GM10266 (cell line): Measurements from ENCODE around the gene CAMP.

ENCODE experiments used
- DNase-seq: peaks from one replicate; pipeline ENCODE4 v3.0.0; 2012; ENCODE audit errors: extremely low spot score
- TF ChIP-seq, protein P1 (sequence below): IDR thresholded peaks from 2 replicates; pipeline ENCODE4 v1.5.1; 2012; ENCODE audit warnings: mild to moderate bottlenecking, low read depth; ENCODE audit not compliant: control insufficient read depth, insufficient read depth; ENCODE audit errors: missing control alignments

CAMP gene

DNA sequence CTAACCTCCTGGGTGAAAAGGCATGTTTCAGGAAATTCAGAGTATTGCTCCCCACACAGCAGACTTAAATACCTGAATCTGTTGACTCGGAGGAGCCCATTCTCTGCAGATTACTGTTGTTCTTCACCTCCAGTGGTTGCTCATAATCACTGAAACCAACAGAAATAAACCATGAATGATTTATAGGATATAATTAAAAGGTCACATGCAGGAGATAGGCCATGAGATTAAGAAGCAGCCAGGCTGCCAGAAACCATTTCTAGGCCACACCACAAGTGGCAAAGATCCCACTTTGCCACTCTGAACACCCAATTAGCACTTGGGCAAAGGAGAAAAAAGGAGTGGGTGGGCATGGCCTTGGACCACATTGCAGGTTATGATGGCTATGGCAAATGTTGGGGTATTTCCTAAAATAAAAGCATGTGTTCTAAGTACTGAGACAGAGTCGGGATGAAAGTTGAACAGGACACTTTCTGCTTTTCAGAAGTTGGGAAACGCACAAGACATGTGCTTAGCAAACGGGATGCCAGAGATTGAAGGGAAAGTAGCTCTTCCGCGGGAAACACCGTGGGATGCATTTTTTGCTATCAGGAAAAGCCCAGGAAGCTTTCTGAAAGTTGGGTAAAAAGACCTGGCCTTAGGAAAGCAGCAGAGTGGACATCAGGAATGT lies 36.5 kb upstream of the CAMP start:
- DNase-seq: no peak
- TF ChIP-seq, protein P1, sequence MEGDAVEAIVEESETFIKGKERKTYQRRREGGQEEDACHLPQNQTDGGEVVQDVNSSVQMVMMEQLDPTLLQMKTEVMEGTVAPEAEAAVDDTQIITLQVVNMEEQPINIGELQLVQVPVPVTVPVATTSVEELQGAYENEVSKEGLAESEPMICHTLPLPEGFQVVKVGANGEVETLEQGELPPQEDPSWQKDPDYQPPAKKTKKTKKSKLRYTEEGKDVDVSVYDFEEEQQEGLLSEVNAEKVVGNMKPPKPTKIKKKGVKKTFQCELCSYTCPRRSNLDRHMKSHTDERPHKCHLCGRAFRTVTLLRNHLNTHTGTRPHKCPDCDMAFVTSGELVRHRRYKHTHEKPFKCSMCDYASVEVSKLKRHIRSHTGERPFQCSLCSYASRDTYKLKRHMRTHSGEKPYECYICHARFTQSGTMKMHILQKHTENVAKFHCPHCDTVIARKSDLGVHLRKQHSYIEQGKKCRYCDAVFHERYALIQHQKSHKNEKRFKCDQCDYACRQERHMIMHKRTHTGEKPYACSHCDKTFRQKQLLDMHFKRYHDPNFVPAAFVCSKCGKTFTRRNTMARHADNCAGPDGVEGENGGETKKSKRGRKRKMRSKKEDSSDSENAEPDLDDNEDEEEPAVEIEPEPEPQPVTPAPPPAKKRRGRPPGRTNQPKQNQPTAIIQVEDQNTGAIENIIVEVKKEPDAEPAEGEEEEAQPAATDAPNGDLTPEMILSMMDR: no peak

- TF ChIP-seq, protein P1: no peak
- no peak for DNase-seq
These were observed 36.1 kb upstream of the CAMP start for GRCh38 chr3:48187301-48187578.

DNA sequence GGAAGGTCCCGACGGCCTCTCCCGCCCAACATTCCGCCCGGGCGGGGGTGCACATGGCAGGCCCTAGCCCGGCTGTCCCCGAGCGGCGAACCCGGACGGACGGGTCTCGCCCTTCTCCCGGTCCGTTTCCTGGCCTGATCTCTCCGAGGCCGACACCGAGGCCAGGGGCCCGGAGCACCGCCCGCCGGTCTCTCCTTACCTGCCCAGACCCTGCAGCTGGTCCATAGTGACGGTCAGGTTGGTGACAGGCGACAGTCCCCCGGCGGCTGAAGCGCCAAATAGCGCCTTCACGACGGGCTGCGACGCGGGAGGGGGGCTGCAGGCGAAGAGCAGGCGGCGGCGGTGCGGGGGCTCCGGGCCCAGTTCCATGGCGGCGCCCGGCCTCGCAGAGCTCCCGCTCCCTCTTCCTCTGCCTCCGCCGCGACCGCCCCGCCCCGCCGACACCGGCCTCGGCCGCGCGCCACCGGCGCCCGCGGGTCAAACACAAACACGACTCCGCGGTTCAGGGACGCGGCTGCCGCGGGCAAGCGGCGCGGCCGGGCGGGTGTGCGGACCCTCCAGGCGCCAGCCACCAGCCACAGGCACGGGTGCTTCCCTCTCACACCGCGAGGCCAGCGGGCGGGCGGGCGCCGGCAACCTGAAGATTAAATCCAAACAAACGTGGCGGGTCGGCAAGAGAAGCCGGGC lies 35.6 kb upstream of the CAMP start:
- TF ChIP-seq, protein P1: no peak
- peak; percentile 46 for DNase-seq

- peak; percentile 99 for DNase-seq
These were observed 34.8 kb upstream of the CAMP start, which contains the start of gene CDC25A for GRCh38 chr3:48188266-48189201. CDC25A (minus strand) TSS chr3:48188417; CDS start chr3:48187947, 470 bp downstream.

DNA sequence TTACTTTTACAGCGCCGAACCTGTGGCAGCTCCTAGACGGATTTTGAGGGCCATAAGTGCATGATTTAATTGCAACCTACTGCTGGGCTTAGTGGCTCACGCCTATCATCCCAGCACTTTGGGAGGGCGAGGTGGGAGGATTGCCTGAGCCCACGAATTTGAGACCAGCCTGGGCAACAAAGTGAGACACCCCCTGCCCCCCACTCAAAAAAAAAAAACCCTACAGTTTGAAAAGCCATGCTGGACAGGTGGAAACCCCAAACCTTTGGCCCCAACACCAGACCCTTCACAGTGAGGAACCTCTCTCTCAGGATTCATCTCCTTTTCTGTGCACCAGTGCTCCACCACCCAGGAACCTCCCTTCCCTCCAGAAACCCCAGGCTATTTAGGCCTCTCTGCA lies 34.0 kb upstream of the CAMP start:
- DNase-seq: no peak
- TF ChIP-seq, protein P1: no peak

More at GRCh38 chr3:48188266-48189201, 34.8 kb upstream of the CAMP start, which contains the start of gene CDC25A:
- TF ChIP-seq, protein P1: no peak

DNA sequence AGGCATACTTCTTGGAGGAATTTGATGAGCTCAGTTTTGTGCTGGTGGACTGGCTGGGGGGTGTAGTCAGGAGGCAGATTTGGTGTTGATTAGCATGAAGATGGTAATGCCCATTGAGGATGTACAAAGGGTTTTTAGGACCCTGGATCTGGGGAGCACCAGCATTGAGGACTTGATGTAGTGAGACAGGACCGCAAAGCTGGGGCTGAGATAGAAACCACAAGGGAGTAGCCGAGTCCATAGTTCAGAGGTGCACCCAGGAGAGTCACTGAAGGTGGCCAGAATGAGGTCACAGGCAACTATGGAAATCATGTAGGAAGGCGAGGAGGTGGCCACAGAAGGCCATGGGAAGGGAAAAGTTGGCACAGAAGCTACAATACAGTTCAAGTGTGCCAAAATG lies 32.4 kb upstream of the CAMP start:
- DNase-seq: no peak
- TF ChIP-seq, protein P1: no peak
